Measurements from ENCODE around the gene FADS2. TPM values are rescaled to one million over a fixed set of nuclear protein-coding genes. Genes with fewer than 3 reads are reported as not detected.

The FADS2 gene
- total RNA-seq, 2 experiments from 2014 or later = 0.08 to 0.33 TPM

DNA sequence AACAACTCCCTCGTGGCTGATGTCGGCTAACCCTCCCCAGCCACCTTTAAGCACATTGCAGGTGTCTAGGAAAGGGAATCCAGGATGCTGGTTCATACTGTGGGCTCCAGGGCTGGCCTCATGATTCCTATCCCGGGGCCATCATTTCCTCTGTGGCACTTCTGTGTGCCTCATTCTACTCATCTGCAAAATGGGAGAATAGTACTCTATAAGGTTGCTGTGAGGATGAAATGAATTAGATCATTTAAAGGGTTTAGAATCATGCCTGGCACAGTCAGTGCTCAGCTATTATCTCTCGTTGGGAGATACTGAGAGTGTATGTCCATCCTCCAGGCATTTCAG, 67.6 kb downstream of the FADS2 start:
- H3K27me3 Mint-ChIP-seq = no peaks in the 10 kb centered on the region
- H3K36me3 Mint-ChIP-seq (ENCODE audit: low read depth) = no peaks in the 10 kb centered on the region
- no peak overlapping the region for H3K4me3 Mint-ChIP-seq
- ATAC-seq (ENCODE audit: poor library complexity) (no peak), DNase-seq (no peak)
- Histone ChIP-seq H3K27me3 (ENCODE audit: control insufficient read depth in 1 of 2, insufficient read depth in 2 of 2, low read length in 2 of 2) (no peaks in the 10 kb centered on the region), H3K27ac (ENCODE audit: low read depth in 1 of 2, low read length in 2 of 2) (no peak overlapping the region), H3K36me3 (ENCODE audit: insufficient read depth, low read length) (no peaks in the 10 kb centered on the region), H3K4me3 (ENCODE audit: low read length) (no peak overlapping the region), H3K4me1 (ENCODE audit: insufficient read depth, low read length) (peaks cover 22% of the 10 kb centered on the region), H3K9me3 (ENCODE audit: control insufficient read depth in 1 of 2, insufficient read depth in 1 of 2, low read length in 2 of 2) (no peaks in the 10 kb centered on the region)
- CTCF ChIA-PET = interaction anchor here (2.3 to 8.1 kb wide), 3 partner anchors 52 to 213 kb away, joined by 8 to 207 read pairs (median 132); no protein-coding TSS in a partner anchor
- H3K27ac Mint-ChIP-seq = no peak overlapping the region
- H3K9me3 Mint-ChIP-seq = no peaks in the 10 kb centered on the region
- POLR2A ChIA-PET = no interaction called here
- intact Hi-C loops (cut with DNase I, micrococcal nuclease) = loop anchor here (5.0 kb wide), 3 partner anchors 52 to 98 kb away; partner anchors contain the start of gene FTH1 (in 2 of the 2)
- TF ChIP-seq, protein P1, sequence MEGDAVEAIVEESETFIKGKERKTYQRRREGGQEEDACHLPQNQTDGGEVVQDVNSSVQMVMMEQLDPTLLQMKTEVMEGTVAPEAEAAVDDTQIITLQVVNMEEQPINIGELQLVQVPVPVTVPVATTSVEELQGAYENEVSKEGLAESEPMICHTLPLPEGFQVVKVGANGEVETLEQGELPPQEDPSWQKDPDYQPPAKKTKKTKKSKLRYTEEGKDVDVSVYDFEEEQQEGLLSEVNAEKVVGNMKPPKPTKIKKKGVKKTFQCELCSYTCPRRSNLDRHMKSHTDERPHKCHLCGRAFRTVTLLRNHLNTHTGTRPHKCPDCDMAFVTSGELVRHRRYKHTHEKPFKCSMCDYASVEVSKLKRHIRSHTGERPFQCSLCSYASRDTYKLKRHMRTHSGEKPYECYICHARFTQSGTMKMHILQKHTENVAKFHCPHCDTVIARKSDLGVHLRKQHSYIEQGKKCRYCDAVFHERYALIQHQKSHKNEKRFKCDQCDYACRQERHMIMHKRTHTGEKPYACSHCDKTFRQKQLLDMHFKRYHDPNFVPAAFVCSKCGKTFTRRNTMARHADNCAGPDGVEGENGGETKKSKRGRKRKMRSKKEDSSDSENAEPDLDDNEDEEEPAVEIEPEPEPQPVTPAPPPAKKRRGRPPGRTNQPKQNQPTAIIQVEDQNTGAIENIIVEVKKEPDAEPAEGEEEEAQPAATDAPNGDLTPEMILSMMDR (IDR thresholded peaks at IDR 0.05) = no peak
- H3K4me1 Mint-ChIP-seq (ENCODE audit: low read depth) = peaks cover 14% of the 10 kb centered on the region

- POLR2A ChIA-PET = interaction anchor here (2.0 kb wide), 1 partner anchor 185 kb away, joined by 10 read pairs; no protein-coding TSS in a partner anchor
- Histone ChIP-seq H3K27ac (ENCODE audit: low read depth in 1 of 2, low read length in 2 of 2) (no peak overlapping the region), H3K4me1 (ENCODE audit: insufficient read depth, low read length) (peaks cover 15% of the 10 kb centered on the region), H3K27me3 (ENCODE audit: control insufficient read depth in 1 of 2, insufficient read depth in 2 of 2, low read length in 2 of 2) (no peaks in the 10 kb centered on the region), H3K36me3 (ENCODE audit: insufficient read depth, low read length) (no peaks in the 10 kb centered on the region), H3K9me3 (ENCODE audit: control insufficient read depth in 1 of 2, insufficient read depth in 1 of 2, low read length in 2 of 2) (no peaks in the 10 kb centered on the region), H3K4me3 (ENCODE audit: low read length) (no peak overlapping the region)
- no peak overlapping the region for H3K27ac Mint-ChIP-seq
- H3K27me3 Mint-ChIP-seq = no peaks in the 10 kb centered on the region
- CTCF ChIA-PET = interaction anchor here (1.1 to 8.1 kb wide), 7 partner anchors 40 to 218 kb away, joined by 3 to 207 read pairs (median 29); no protein-coding TSS in a partner anchor
- H3K4me1 Mint-ChIP-seq (ENCODE audit: low read depth) = peaks cover 10% of the 10 kb centered on the region
- H3K36me3 Mint-ChIP-seq (ENCODE audit: low read depth) = no peaks in the 10 kb centered on the region
- TF ChIP-seq, protein P1 (IDR thresholded peaks at IDR 0.05) = no peak
- intact Hi-C loops (cut with DNase I, micrococcal nuclease) = loop anchor here (5.0 kb wide), 3 partner anchors 50 to 100 kb away; partner anchors contain the start of gene FTH1 (in 2 of the 2)
- no peaks in the 10 kb centered on the region for H3K9me3 Mint-ChIP-seq
- no peak overlapping the region for H3K4me3 Mint-ChIP-seq
- DNase-seq = no peak
- no peak for ATAC-seq (ENCODE audit: poor library complexity)
Observed at GRCh38 chr11:61896665-61897386, 68.7 kb downstream of the FADS2 start.

- DNase-seq = peak; percentile 66 to 85 (median 74)
- Mint-ChIP-seq H3K27ac (no peak overlapping the region), H3K36me3 (ENCODE audit: low read depth) (no peaks in the 10 kb centered on the region), H3K27me3 (no peaks in the 10 kb centered on the region), H3K4me3 (no peak overlapping the region), H3K4me1 (ENCODE audit: low read depth) (peaks cover 6% of the 10 kb centered on the region), H3K9me3 (no peaks in the 10 kb centered on the region)
- intact Hi-C loops (cut with DNase I, micrococcal nuclease) = loop anchor here (1.0 to 5.0 kb wide), 5 partner anchors 50 to 211 kb away; partner anchors contain the start of gene FTH1 (in 2 of the 2)
- Histone ChIP-seq H3K4me1 (ENCODE audit: insufficient read depth, low read length) (peaks cover 9% of the 10 kb centered on the region), H3K9me3 (ENCODE audit: control insufficient read depth in 1 of 2, insufficient read depth in 1 of 2, low read length in 2 of 2) (no peaks in the 10 kb centered on the region), H3K27ac (ENCODE audit: low read depth in 1 of 2, low read length in 2 of 2) (no peak overlapping the region), H3K36me3 (ENCODE audit: insufficient read depth, low read length) (no peaks in the 10 kb centered on the region), H3K4me3 (ENCODE audit: low read length) (no peak overlapping the region), H3K27me3 (ENCODE audit: control insufficient read depth in 1 of 2, insufficient read depth in 2 of 2, low read length in 2 of 2) (no peaks in the 10 kb centered on the region)
- TF ChIP-seq, protein P1 (IDR thresholded peaks at IDR 0.05) = peak; percentile 76
- ChIA-PET POLR2A (interaction anchor here (1.4 to 2.0 kb wide), 3 partner anchors 70 to 185 kb away, joined by 3 to 10 read pairs (median 5); partner anchors contain the start of gene FTH1), CTCF (interaction anchor here (0.6 to 8.1 kb wide), 24 partner anchors 16 to 226 kb away, joined by 3 to 207 read pairs (median 5); partner anchors contain the start of genes FTH1 and INCENP)
- ATAC-seq (ENCODE audit: poor library complexity) = peak; percentile 56
Observed at GRCh38 chr11:61897387-61898246, 69.5 kb downstream of the FADS2 start.

Data from CD4-positive, alpha-beta T cell (primary cell).